Osteocyte (in vitro differentiated cells): ENCODE data around the gene NOP56. TPM values are rescaled to one million over a fixed set of nuclear protein-coding genes. Genes with fewer than 3 reads are reported as not detected.

ENCODE experiments used
- DNase-seq: peaks from one replicate; pipeline ENCODE4 v3.0.0; 2021; ENCODE audit warnings: mixed read lengths; ENCODE audit not compliant: unreplicated experiment; ENCODE audit errors: extremely low spot score
- H3K27ac Mint-ChIP-seq: one replicate; pipeline ENCODE4 v1.8.0; 2021; ENCODE audit warnings: mild to moderate bottlenecking, mixed read lengths; ENCODE audit not compliant: unreplicated experiment
- H3K27me3 Mint-ChIP-seq: one replicate; pipeline ENCODE4 v1.8.0; 2021; ENCODE audit warnings: mixed read lengths; ENCODE audit not compliant: unreplicated experiment
- H3K36me3 Mint-ChIP-seq: one replicate; pipeline ENCODE4 v1.8.0; 2021; ENCODE audit warnings: mixed read lengths; ENCODE audit not compliant: unreplicated experiment
- H3K4me1 Mint-ChIP-seq: one replicate; pipeline ENCODE4 v1.8.0; 2021; ENCODE audit warnings: mixed read lengths; ENCODE audit not compliant: unreplicated experiment
- H3K4me3 Mint-ChIP-seq: one replicate; pipeline ENCODE4 v1.8.0; 2021; ENCODE audit warnings: mild to moderate bottlenecking, moderate library complexity, mixed read lengths; ENCODE audit not compliant: unreplicated experiment
- H3K9me3 Mint-ChIP-seq: one replicate; pipeline ENCODE4 v1.8.0; 2021; ENCODE audit warnings: mixed read lengths; ENCODE audit not compliant: unreplicated experiment
- CTCF ChIP-seq: fragments of 200-600 bp; sonication (generic); IDR thresholded peaks from 2 replicates; pipeline ENCODE4 v1.5.0; 2021; ENCODE audit warnings: antibody characterized with exemption, mild to moderate bottlenecking, moderate library complexity
- total RNA-seq: library from RNA; stranded (reverse); gene quantifications from 2 replicates; pipeline ENCODE4 v1.2.1, GENCODE V29; 2021

Gene NOP56
- total RNA-seq, 1 donor from 2014 or later = 141 TPM

DNA sequence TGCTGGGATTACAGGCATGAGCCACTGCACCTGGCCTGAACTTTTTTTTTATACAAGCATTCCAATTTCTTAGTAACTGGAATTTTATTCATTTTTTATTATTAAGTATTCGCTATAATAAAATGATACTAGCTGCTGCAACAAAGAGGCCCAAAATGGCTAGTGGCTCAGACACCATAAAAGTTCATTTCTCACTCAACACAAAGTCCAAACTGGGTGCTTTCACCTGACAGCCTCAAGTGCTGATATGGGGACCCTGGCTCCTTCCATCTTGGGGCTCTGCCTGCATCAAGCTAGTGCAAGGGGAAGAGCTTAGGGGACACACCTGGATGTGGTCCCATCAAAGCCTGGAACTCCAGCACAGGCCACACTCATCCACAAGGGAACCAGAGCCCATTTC lies 12.2 kb upstream of the NOP56 start:
- DNase-seq = no peak
- peaks cover 9% of the 10 kb centered on the region for H3K27me3 Mint-ChIP-seq
- no peaks in the 10 kb centered on the region for H3K9me3 Mint-ChIP-seq
- H3K27ac Mint-ChIP-seq = no peak overlapping the region
- no peak for TF ChIP-seq CTCF
- H3K4me1 Mint-ChIP-seq = no peaks in the 10 kb centered on the region
- H3K4me3 Mint-ChIP-seq = no peak overlapping the region
- H3K36me3 Mint-ChIP-seq = peaks cover 3% of the 10 kb centered on the region

- no peaks in the 10 kb centered on the region for H3K4me1 Mint-ChIP-seq
Measured at GRCh38 chr20:2640899-2641298, 11.5 kb upstream of the NOP56 start.

GRCh38 chr20:2643708-2644107 lies 8.7 kb upstream of the NOP56 start:
- Mint-ChIP-seq H3K4me1 (no peaks in the 10 kb centered on the region), H3K27ac (no peak overlapping the region), H3K4me3 (no peak overlapping the region), H3K27me3 (no peaks in the 10 kb centered on the region), H3K9me3 (no peaks in the 10 kb centered on the region), H3K36me3 (peaks cover 3% of the 10 kb centered on the region)
- no peak for DNase-seq
- no peak for TF ChIP-seq CTCF

More at GRCh38 chr20:2640899-2641298, 11.5 kb upstream of the NOP56 start:
- peaks cover 3% of the 10 kb centered on the region for H3K36me3 Mint-ChIP-seq
- no peaks in the 10 kb centered on the region for H3K9me3 Mint-ChIP-seq
- no peak for DNase-seq
- H3K27ac Mint-ChIP-seq = no peak overlapping the region
- TF ChIP-seq CTCF = no peak
- no peak overlapping the region for H3K4me3 Mint-ChIP-seq
- H3K27me3 Mint-ChIP-seq = peaks cover 9% of the 10 kb centered on the region

GRCh38 chr20:2652724-2653555 lies 508 bp downstream of the NOP56 start:
- no peak for TF ChIP-seq CTCF
- DNase-seq = no peak
- Mint-ChIP-seq H3K4me1 (peaks cover 21% of the 10 kb centered on the region), H3K4me3 (peak overlapping the region; percentile 91), H3K36me3 (peaks cover 25% of the 10 kb centered on the region), H3K9me3 (no peaks in the 10 kb centered on the region), H3K27ac (peak overlapping the region; percentile 67), H3K27me3 (no peaks in the 10 kb centered on the region)

- peak overlapping the region; percentile 91 for H3K4me3 Mint-ChIP-seq
- H3K36me3 Mint-ChIP-seq = peaks cover 32% of the 10 kb centered on the region
- peak overlapping the region; percentile 67 for H3K27ac Mint-ChIP-seq
- no peaks in the 10 kb centered on the region for H3K27me3 Mint-ChIP-seq
- TF ChIP-seq CTCF = no peak
- H3K4me1 Mint-ChIP-seq = peaks cover 21% of the 10 kb centered on the region
- DNase-seq = no peak
- H3K9me3 Mint-ChIP-seq = no peaks in the 10 kb centered on the region
Measured at GRCh38 chr20:2653556-2654383, 1.3 kb downstream of the NOP56 start.
